Tibial nerve (tissue), 4 donors: ENCODE data around the gene PTPRO. TPM values are rescaled to one million over a fixed set of nuclear protein-coding genes. Genes with fewer than 3 reads are reported as not detected.
A peak's percentile ranks its signal among the peaks of the same experiment; 100 is the strongest.

Source experiments
- DNase-seq, 2 donors: peaks; one replicate each; pipeline ENCODE4 v3.0.0-alpha.2; 2019; ENCODE audit warnings: low spot score in 2 of 2
- H3K27ac ChIP-seq, 4 donors: fragments of 200-600 bp; sonication (generic) in 3 of 4; one replicate each; pipeline ENCODE4 v1.5.1; 2017 to 2019; ENCODE audit warnings: mild to moderate bottlenecking in 1 of 4
- H3K27me3 ChIP-seq, 2 donors: fragments of 200-600 bp; sonication (generic) in 1 of 2; one replicate each; pipeline versions ENCODE4 v1.5.1 to v1.6.0; 2017 to 2019
- H3K36me3 ChIP-seq, 3 donors: fragments of 200-600 bp; sonication (generic); one replicate each; pipeline ENCODE4 v1.5.1; 2018 to 2019
- H3K4me1 ChIP-seq, 4 donors: fragments of 200-600 bp; sonication (generic) in 3 of 4; one replicate each; pipeline ENCODE4 v1.5.1; 2017 to 2019
- H3K4me3 ChIP-seq, 4 donors: fragments of 200-600 bp; sonication (generic) in 3 of 4; one replicate each; pipeline ENCODE4 v1.5.1; 2017 to 2019; ENCODE audit warnings: mild to moderate bottlenecking in 1 of 4, moderate library complexity in 1 of 4
- H3K9me3 ChIP-seq, 4 donors: fragments of 200-600 bp; sonication (generic) in 3 of 4; one replicate each; pipeline ENCODE4 v1.5.1; 2017 to 2019
- EP300 ChIP-seq, 2 donors: sonication (generic); formaldehyde crosslinking; IDR thresholded peaks; one replicate each; pipeline ENCODE4 v1.6.1; 2017; ENCODE audit warnings: antibody characterized with exemption in 2 of 2, mild to moderate bottlenecking in 1 of 2
- POLR2A ChIP-seq, 2 donors: fragments of 450-650 bp; IDR thresholded peaks; one replicate each; pipeline ENCODE4 v1.6.1; 2017; ENCODE audit warnings: antibody characterized with exemption in 2 of 2, mild to moderate bottlenecking in 2 of 2, moderate library complexity in 2 of 2
- WGBS, 2 donors: methylation state at CpG; one replicate each; pipeline ENCODE4 v1.1.5; 2018; 5-methylcytosine and 5-hydroxymethylcytosine counted together
- total RNA-seq, 4 donors: library from RNA; depleted of rRNA; stranded (reverse); fragments of >200 nt; gene quantifications; one replicate each; pipeline ENCODE4 v1.1.0, GENCODE V29; 2016
- TF ChIP-seq, protein P1 (sequence below), 5 experiments: fragments of 200-600 bp in 3 of 5; fragments of 450-650 bp in 2 of 5; sonication (generic) in 3 of 5; IDR thresholded peaks; one replicate each; pipeline ENCODE4 v1.5.1; 2016 to 2019; ENCODE audit warnings: antibody characterized with exemption in 5 of 5, mild to moderate bottlenecking in 3 of 5, moderate library complexity in 2 of 5

PTPRO gene
- total RNA-seq, 4 donors from 2014 or later = 1.3 to 5.1 (median 2.0) TPM

DNA sequence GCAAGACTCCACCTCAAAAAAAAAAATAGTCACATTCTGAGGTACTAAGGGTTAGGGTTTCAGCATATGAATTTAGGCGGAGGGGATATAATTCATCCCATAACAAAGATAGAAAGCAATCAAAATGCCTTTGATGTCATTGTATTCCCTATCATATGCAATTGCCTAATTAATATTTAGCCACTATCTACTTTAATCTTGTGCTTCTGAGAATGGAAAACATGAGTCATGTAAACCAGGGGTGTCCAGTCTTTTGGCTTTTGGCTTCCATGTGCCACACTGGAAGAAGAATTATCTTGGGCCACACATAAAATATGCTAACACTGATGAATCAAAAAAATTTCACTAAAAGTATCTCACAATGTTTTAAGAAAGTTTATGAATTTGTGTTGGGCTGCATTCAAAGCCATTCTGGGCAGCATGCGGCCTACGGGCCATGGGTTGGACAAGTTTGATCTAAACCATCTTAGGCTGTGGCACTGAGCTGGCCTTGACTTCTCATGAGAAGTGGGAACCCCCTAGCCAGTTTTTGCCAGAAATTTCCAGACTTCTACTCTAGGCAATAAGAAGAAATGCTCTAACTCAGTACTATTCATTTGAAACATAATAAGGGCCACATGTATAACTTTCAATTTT, 219.8 kb downstream of the PTPRO start:
- no peak for TF ChIP-seq POLR2A (IDR thresholded peaks at IDR 0.05)
- TF ChIP-seq EP300 (IDR thresholded peaks at IDR 0.05) = no peak
- TF ChIP-seq, protein P1, sequence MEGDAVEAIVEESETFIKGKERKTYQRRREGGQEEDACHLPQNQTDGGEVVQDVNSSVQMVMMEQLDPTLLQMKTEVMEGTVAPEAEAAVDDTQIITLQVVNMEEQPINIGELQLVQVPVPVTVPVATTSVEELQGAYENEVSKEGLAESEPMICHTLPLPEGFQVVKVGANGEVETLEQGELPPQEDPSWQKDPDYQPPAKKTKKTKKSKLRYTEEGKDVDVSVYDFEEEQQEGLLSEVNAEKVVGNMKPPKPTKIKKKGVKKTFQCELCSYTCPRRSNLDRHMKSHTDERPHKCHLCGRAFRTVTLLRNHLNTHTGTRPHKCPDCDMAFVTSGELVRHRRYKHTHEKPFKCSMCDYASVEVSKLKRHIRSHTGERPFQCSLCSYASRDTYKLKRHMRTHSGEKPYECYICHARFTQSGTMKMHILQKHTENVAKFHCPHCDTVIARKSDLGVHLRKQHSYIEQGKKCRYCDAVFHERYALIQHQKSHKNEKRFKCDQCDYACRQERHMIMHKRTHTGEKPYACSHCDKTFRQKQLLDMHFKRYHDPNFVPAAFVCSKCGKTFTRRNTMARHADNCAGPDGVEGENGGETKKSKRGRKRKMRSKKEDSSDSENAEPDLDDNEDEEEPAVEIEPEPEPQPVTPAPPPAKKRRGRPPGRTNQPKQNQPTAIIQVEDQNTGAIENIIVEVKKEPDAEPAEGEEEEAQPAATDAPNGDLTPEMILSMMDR (IDR thresholded peaks at IDR 0.05) = no peak
- Histone ChIP-seq H3K9me3 (no peaks in the 10 kb centered on the region), H3K4me1 (no peaks in the 10 kb centered on the region), H3K27ac (no peak overlapping the region), H3K36me3 (no peaks in the 10 kb centered on the region), H3K4me3 (no peak overlapping the region), H3K27me3 (no peaks in the 10 kb centered on the region)
- DNase-seq = no peak
- WGBS, 2 donors = 84 to 93% methylated on average over 3 of the region's 3 CpGs

DNA sequence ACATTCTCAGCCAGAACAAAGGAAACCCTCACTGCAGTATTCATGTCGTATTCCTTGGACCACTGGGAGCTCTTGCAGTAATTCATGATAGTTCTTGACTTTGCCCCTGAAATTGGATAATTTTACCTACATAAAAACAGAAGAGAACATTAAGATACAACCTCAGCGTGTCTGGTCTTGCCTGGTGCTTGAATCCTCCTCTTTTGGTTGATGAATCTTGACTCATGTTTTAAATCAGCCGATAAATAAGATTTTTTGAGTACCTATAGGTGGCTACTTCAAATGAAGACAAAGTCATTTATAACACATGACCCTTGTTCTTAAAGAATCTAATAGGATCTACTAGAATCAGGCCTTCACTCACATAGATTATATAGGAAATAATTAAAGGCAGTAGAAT, 221.0 kb downstream of the PTPRO start:
- Histone ChIP-seq H3K9me3 (no peaks in the 10 kb centered on the region), H3K27ac (no peak overlapping the region), H3K4me1 (no peaks in the 10 kb centered on the region), H3K36me3 (no peaks in the 10 kb centered on the region), H3K27me3 (no peaks in the 10 kb centered on the region), H3K4me3 (no peak overlapping the region)
- TF ChIP-seq POLR2A (IDR thresholded peaks at IDR 0.05) = no peak
- TF ChIP-seq, protein P1 (IDR thresholded peaks at IDR 0.05) = no peak
- no peak for TF ChIP-seq EP300 (IDR thresholded peaks at IDR 0.05)
- DNase-seq = no peak
- WGBS, 2 donors = 76 to 80% methylated on average over 3 of the region's 3 CpGs

DNA sequence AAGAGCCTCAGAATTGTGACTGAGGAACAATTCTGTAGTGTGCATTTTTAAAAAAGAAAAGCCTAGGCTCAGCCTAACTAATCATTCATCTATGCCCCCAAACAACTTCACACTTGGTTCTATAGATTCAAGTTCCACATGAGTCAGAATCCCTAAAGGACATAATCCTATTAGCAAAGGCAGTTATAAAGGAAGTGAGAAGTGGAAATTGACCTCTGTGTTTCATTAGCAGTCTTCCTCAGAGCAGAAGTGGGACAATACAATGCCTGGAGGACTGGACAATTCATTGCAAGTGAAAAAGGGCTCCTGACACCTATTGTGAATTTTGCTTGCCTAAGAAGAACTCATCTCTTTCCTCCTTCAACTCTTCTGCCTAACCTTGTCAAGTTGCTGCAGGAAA, 222.3 kb downstream of the PTPRO start:
- TF ChIP-seq, protein P1 (IDR thresholded peaks at IDR 0.05) = no peak
- TF ChIP-seq POLR2A (IDR thresholded peaks at IDR 0.05) = no peak
- TF ChIP-seq EP300 (IDR thresholded peaks at IDR 0.05) = no peak
- H3K4me1 ChIP-seq = no peaks in the 10 kb centered on the region

DNA sequence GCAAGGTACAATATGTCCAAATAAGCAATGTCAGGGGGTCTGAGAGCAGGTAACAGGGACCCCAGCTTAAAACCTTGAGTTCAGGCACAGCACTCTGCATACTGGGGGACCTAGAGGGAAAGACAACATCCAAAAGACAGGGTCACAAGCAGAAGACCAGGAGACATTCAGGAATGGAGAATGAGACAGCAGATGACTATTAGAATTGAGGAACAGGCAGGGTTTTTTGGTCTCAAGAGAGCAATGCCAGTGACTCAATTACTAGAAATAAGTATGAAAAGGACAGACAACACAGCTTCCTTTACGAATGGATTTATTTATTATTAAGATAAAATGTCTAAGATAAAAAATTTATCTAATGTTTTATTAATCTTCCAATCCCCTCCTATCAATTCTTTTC, 223.0 kb downstream of the PTPRO start:
- H3K36me3 ChIP-seq = no peaks in the 10 kb centered on the region
- WGBS, 2 donors = 68 to 90% methylated on average over 1 of the region's 1 CpG
- H3K27ac ChIP-seq = peak overlapping the region in 1 of 4 donors; percentile 49
- TF ChIP-seq, protein P1 (IDR thresholded peaks at IDR 0.05) = no peak
- TF ChIP-seq EP300 (IDR thresholded peaks at IDR 0.05) (no peak), POLR2A (IDR thresholded peaks at IDR 0.05) (no peak)
- H3K4me3 ChIP-seq = no peak overlapping the region
- H3K4me1 ChIP-seq = no peaks in the 10 kb centered on the region
- DNase-seq = no peak
- H3K9me3 ChIP-seq = no peaks in the 10 kb centered on the region
- H3K27me3 ChIP-seq = no peaks in the 10 kb centered on the region

More for the DNA sequence above, 222.3 kb downstream of the PTPRO start:
- Histone ChIP-seq H3K4me3 (no peak overlapping the region), H3K27ac (peak overlapping the region in 1 of 4 donors; percentile 49), H3K36me3 (no peaks in the 10 kb centered on the region), H3K27me3 (no peaks in the 10 kb centered on the region), H3K9me3 (no peaks in the 10 kb centered on the region)
- DNase-seq = no peak

DNA sequence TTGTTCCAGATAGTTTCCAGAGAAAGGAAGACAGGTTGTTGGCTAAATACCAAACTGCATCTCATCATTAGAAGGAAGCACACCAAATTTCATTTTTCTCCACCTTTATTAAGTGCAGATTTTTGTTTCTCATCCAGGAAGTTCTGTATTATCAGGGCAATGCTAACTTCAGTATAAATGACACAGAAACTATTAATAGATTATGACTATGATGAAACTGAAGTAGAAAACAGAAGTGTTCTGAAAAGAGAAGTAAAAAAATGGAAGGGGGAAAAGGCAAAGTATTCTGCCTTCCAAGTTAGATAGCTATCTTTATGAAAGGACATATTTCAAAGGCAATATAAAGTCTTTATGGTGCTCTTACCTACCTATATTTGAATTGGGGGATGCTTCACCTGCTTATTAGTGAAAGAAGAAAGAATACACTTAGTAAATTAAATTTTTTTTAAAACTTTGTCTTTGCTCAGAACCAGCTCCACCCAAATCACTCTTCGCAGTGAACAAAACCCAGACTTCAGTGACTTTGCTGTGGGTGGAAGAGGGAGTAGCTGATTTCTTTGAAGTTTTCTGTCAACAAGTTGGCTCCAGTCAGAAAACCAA, 223.9 kb downstream of the PTPRO start:
- TF ChIP-seq, protein P1 (IDR thresholded peaks at IDR 0.05) = no peak
- TF ChIP-seq EP300 (IDR thresholded peaks at IDR 0.05) = peak in 1 of 2 donors; percentile 17
- H3K9me3 ChIP-seq = no peaks in the 10 kb centered on the region
- H3K36me3 ChIP-seq = no peaks in the 10 kb centered on the region
- H3K4me3 ChIP-seq = peak overlapping the region in 1 of 4 donors; percentile 18
- no peak for DNase-seq
- 61 to 74% methylated on average over 1 of the region's 1 CpG for WGBS, 2 donors
- H3K27ac ChIP-seq = peak overlapping the region in 3 of 4 donors; percentile 52 to 68 (median 53)
- H3K27me3 ChIP-seq = no peaks in the 10 kb centered on the region
- no peaks in the 10 kb centered on the region for H3K4me1 ChIP-seq
